Erythroblast (primary cell): ENCODE results near the gene RORC.

Experiments used
- DNase-seq, 2 experiments: peaks; one replicate each; lab custom pipeline; 2025; lab: John Stamatoyannopoulos, UW
- GATA1 ChIP-seq: IDR thresholded peaks from 2 replicates; pipeline ENCODE4 v1.6.1; 2011; ENCODE audit warnings: low read depth, mild to moderate bottlenecking, control low read depth, low read length, moderate library complexity
- POLR2A ChIP-seq: IDR thresholded peaks from 2 replicates; pipeline ENCODE4 v1.6.1; 2011; ENCODE audit warnings: mild to moderate bottlenecking, low read length

Gene RORC

GRCh38 chr1:151814426-151814825 lies 17.2 kb downstream of the RORC start:
- TF ChIP-seq GATA1 = no peak
- no peak for TF ChIP-seq POLR2A
- no peak for DNase-seq

- no peak for DNase-seq
- TF ChIP-seq POLR2A = no peak
- no peak for TF ChIP-seq GATA1
These were observed 18.2 kb downstream of the RORC start for GRCh38 chr1:151813271-151813977.

GRCh38 chr1:151811181-151811580 lies 20.4 kb downstream of the RORC start:
- DNase-seq = no peak
- TF ChIP-seq POLR2A (no peak), GATA1 (no peak)

- TF ChIP-seq POLR2A (no peak), GATA1 (no peak)
- no peak for DNase-seq
These were observed 21.5 kb downstream of the RORC start for GRCh38 chr1:151809985-151810556.

- TF ChIP-seq GATA1 (no peak), POLR2A (no peak)
- peak in 1 of 2 experiments; percentile 30 for DNase-seq
These were observed 22.2 kb downstream of the RORC start for GRCh38 chr1:151809290-151809984.

GRCh38 chr1:151807766-151808165 lies 23.8 kb downstream of the RORC start:
- no peak for DNase-seq
- TF ChIP-seq POLR2A (no peak), GATA1 (no peak)

- no peak for TF ChIP-seq GATA1
- no peak for TF ChIP-seq POLR2A
- DNase-seq = no peak
These were observed 24.5 kb downstream of the RORC start for GRCh38 chr1:151807131-151807530.

GRCh38 chr1:151806170-151806569 lies 25.4 kb downstream of the RORC start:
- no peak for DNase-seq
- TF ChIP-seq GATA1 (no peak), POLR2A (no peak)

- DNase-seq = no peak
- no peak for TF ChIP-seq GATA1
- no peak for TF ChIP-seq POLR2A
These were observed 26.4 kb downstream of the RORC start, which contains the start of gene LINGO4 for GRCh38 chr1:151805066-151805820. LINGO4 (minus strand) TSS chr1:151805419; CDS start chr1:151802704, 2,715 bp downstream.

GRCh38 chr1:151803915-151804314 lies 27.7 kb downstream of the RORC start:
- no peak for TF ChIP-seq POLR2A
- no peak for TF ChIP-seq GATA1
- DNase-seq = no peak

- no peak for TF ChIP-seq GATA1
- no peak for TF ChIP-seq POLR2A
- no peak for DNase-seq
These were observed 28.4 kb downstream of the RORC start for GRCh38 chr1:151803164-151803563.

- no peak for TF ChIP-seq GATA1
- no peak for TF ChIP-seq POLR2A
- DNase-seq = no peak
These were observed 29.2 kb downstream of the RORC start for GRCh38 chr1:151802372-151802771.

GRCh38 chr1:151801846-151802245 lies 29.8 kb downstream of the RORC start:
- no peak for DNase-seq
- TF ChIP-seq GATA1 = no peak
- TF ChIP-seq POLR2A = no peak

GRCh38 chr1:151801310-151801820 lies 30.2 kb downstream of the RORC start:
- no peak for TF ChIP-seq POLR2A
- TF ChIP-seq GATA1 = no peak

GRCh38 chr1:151800830-151801229 lies 30.8 kb downstream of the RORC start:
- TF ChIP-seq POLR2A = no peak
- TF ChIP-seq GATA1 = no peak
- DNase-seq = no peak

More at GRCh38 chr1:151801310-151801820, 30.2 kb downstream of the RORC start:
- no peak for DNase-seq
